SK-N-SH (cell line): Measurements from ENCODE around the gene LILRB5.

ENCODE experiments used
- CTCF ChIP-seq: fragments of 200-600 bp; sonication (generic); IDR thresholded peaks from 2 replicates; pipeline ENCODE4 v1.6.1; 2017; ENCODE audit warnings: antibody characterized with exemption, mild to moderate bottlenecking, moderate library complexity
- JUND ChIP-seq: IDR thresholded peaks from 2 replicates; pipeline ENCODE4 v1.4.0; 2012

GRCh38 chr19:54305141-54305540 is 48.1 kb upstream of the LILRB5 start:
- TF ChIP-seq CTCF = no peak
- TF ChIP-seq JUND = no peak
